AG09319 (cell line): Measurements from ENCODE around the gene AQP9.
"Not testable (repeated sequence)": the region's sequence is repeated elsewhere in the genome, so short reads cannot be mapped to it uniquely, and the experiment has no call there.

Experiments
- DNase-seq: peaks from one replicate; pipeline ENCODE4 v3.0.0-alpha.2; 2010; ENCODE audit warnings: low read depth; ENCODE audit errors: extremely low read depth
- CTCF ChIP-seq: IDR thresholded peaks from 2 replicates; pipeline ENCODE4 v1.5.1; 2011; ENCODE audit warnings: low read depth, mild to moderate bottlenecking, inconsistent platforms, low read length, moderate library complexity

AQP9 gene

GRCh38 chr15:58111718-58112104 is 26.5 kb upstream of the AQP9 start:
- DNase-seq = no peak
- TF ChIP-seq CTCF = no peak

- DNase-seq = not testable (repeated sequence)
Measured at GRCh38 chr15:58113358-58113757, 24.8 kb upstream of the AQP9 start.

- TF ChIP-seq CTCF = no peak
- no peak for DNase-seq
Measured at GRCh38 chr15:58114388-58114787, 23.8 kb upstream of the AQP9 start.

GRCh38 chr15:58114812-58115211 is 23.4 kb upstream of the AQP9 start:
- TF ChIP-seq CTCF = no peak
- DNase-seq = no peak

- DNase-seq = no peak
- peak; percentile 44 for TF ChIP-seq CTCF
Measured at GRCh38 chr15:58115692-58116091, 22.5 kb upstream of the AQP9 start.

- no peak for TF ChIP-seq CTCF
Measured at GRCh38 chr15:58117619-58118018, 20.6 kb upstream of the AQP9 start.

GRCh38 chr15:58118272-58118671 is 19.9 kb upstream of the AQP9 start:
- DNase-seq = no peak
- no peak for TF ChIP-seq CTCF

More at GRCh38 chr15:58117619-58118018, 20.6 kb upstream of the AQP9 start:
- DNase-seq = no peak

- no peak for TF ChIP-seq CTCF
Measured at GRCh38 chr15:58119016-58119415, 19.2 kb upstream of the AQP9 start.

More at GRCh38 chr15:58119016-58119415, 19.2 kb upstream of the AQP9 start:
- DNase-seq = no peak
